ENCODE measurements around the gene SNTA1. TPM values are rescaled to one million over a fixed set of nuclear protein-coding genes. Genes with fewer than 3 reads are reported as not detected.

Gene SNTA1
- total RNA-seq, 1 donor from 2014 or later = 7.1 TPM

GRCh38 chr20:33407251-33407650 lies 36.3 kb downstream of the SNTA1 start:
- TF ChIP-seq, protein P1, sequence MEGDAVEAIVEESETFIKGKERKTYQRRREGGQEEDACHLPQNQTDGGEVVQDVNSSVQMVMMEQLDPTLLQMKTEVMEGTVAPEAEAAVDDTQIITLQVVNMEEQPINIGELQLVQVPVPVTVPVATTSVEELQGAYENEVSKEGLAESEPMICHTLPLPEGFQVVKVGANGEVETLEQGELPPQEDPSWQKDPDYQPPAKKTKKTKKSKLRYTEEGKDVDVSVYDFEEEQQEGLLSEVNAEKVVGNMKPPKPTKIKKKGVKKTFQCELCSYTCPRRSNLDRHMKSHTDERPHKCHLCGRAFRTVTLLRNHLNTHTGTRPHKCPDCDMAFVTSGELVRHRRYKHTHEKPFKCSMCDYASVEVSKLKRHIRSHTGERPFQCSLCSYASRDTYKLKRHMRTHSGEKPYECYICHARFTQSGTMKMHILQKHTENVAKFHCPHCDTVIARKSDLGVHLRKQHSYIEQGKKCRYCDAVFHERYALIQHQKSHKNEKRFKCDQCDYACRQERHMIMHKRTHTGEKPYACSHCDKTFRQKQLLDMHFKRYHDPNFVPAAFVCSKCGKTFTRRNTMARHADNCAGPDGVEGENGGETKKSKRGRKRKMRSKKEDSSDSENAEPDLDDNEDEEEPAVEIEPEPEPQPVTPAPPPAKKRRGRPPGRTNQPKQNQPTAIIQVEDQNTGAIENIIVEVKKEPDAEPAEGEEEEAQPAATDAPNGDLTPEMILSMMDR (IDR thresholded peaks at IDR 0.05; ENCODE audit: insufficient read depth, low read depth, low read length) = no peak
- TF ChIP-seq EZH2 (IDR thresholded peaks at IDR 0.05; ENCODE audit: insufficient read depth, low read length) = no peak
- DNase-seq (ENCODE audit: low read depth) = peak; percentile 25
- H3K36me3 ChIP-seq (ENCODE audit: insufficient read depth, low read length) = peaks cover 3% of the 10 kb centered on the region
- H3K27me3 ChIP-seq (ENCODE audit: insufficient read depth, low read length) = no peaks in the 10 kb centered on the region
- Mint-ChIP-seq H3K36me3 (ENCODE audit: low read depth, unreplicated experiment) (peaks cover 19% of the 10 kb centered on the region), H3K27ac (ENCODE audit: unreplicated experiment) (no peak overlapping the region), H3K27me3 (ENCODE audit: low read depth, unreplicated experiment) (no peaks in the 10 kb centered on the region), H3K4me3 (ENCODE audit: unreplicated experiment) (no peak overlapping the region), H3K9me3 (ENCODE audit: unreplicated experiment) (peaks cover 3% of the 10 kb centered on the region), H3K4me1 (ENCODE audit: low read depth, unreplicated experiment) (peaks cover 10% of the 10 kb centered on the region)
- peaks cover 3% of the 10 kb centered on the region for H3K9me3 ChIP-seq (ENCODE audit: insufficient read depth, low read depth, low read length)
- no peak overlapping the region for H3K4me3 ChIP-seq (ENCODE audit: insufficient read depth, low read depth, low read length)
- no peak overlapping the region for H3K4me2 ChIP-seq (ENCODE audit: low read length)
- H3K4me1 ChIP-seq (ENCODE audit: insufficient read depth, low read length) = no peaks in the 10 kb centered on the region
- H2AFZ ChIP-seq (ENCODE audit: low read depth, low read length) = no peak overlapping the region
- no peak overlapping the region for H3K9ac ChIP-seq (ENCODE audit: low read length)
- no peak overlapping the region for H3K27ac ChIP-seq (ENCODE audit: low read depth, low read length)
- no peak for FAIRE-seq
- peaks cover 3% of the 10 kb centered on the region for H3K79me2 ChIP-seq (ENCODE audit: insufficient read depth, low read length)
- no peaks in the 10 kb centered on the region for H4K20me1 ChIP-seq (ENCODE audit: insufficient read depth, low read length)

GRCh38 chr20:33404281-33404680 lies 39.3 kb downstream of the SNTA1 start:
- Mint-ChIP-seq H3K4me1 (ENCODE audit: low read depth, unreplicated experiment) (peaks cover 11% of the 10 kb centered on the region), H3K9me3 (ENCODE audit: unreplicated experiment) (peaks cover 3% of the 10 kb centered on the region), H3K27ac (ENCODE audit: unreplicated experiment) (no peak overlapping the region), H3K27me3 (ENCODE audit: low read depth, unreplicated experiment) (no peaks in the 10 kb centered on the region), H3K36me3 (ENCODE audit: low read depth, unreplicated experiment) (peaks cover 15% of the 10 kb centered on the region), H3K4me3 (ENCODE audit: unreplicated experiment) (no peak overlapping the region)
- no peak for DNase-seq (ENCODE audit: low read depth)
- no peak overlapping the region for H3K9ac ChIP-seq (ENCODE audit: low read length)
- H3K4me3 ChIP-seq (ENCODE audit: insufficient read depth, low read depth, low read length) = no peak overlapping the region
- H2AFZ ChIP-seq (ENCODE audit: low read depth, low read length) = no peak overlapping the region
- H3K27ac ChIP-seq (ENCODE audit: low read depth, low read length) = no peak overlapping the region
- H3K9me3 ChIP-seq (ENCODE audit: insufficient read depth, low read depth, low read length) = peaks cover 3% of the 10 kb centered on the region
- no peaks in the 10 kb centered on the region for H3K36me3 ChIP-seq (ENCODE audit: insufficient read depth, low read length)
- TF ChIP-seq, protein P1 (IDR thresholded peaks at IDR 0.05; ENCODE audit: insufficient read depth, low read depth, low read length) = no peak
- TF ChIP-seq EZH2 (IDR thresholded peaks at IDR 0.05; ENCODE audit: insufficient read depth, low read length) = no peak
- no peaks in the 10 kb centered on the region for H3K27me3 ChIP-seq (ENCODE audit: insufficient read depth, low read length)
- H3K4me1 ChIP-seq (ENCODE audit: insufficient read depth, low read length) = peaks cover 10% of the 10 kb centered on the region
- peaks cover 16% of the 10 kb centered on the region for H4K20me1 ChIP-seq (ENCODE audit: insufficient read depth, low read length)
- FAIRE-seq = no peak
- no peak overlapping the region for H3K4me2 ChIP-seq (ENCODE audit: low read length)
- peaks cover 28% of the 10 kb centered on the region for H3K79me2 ChIP-seq (ENCODE audit: insufficient read depth, low read length)

DNA sequence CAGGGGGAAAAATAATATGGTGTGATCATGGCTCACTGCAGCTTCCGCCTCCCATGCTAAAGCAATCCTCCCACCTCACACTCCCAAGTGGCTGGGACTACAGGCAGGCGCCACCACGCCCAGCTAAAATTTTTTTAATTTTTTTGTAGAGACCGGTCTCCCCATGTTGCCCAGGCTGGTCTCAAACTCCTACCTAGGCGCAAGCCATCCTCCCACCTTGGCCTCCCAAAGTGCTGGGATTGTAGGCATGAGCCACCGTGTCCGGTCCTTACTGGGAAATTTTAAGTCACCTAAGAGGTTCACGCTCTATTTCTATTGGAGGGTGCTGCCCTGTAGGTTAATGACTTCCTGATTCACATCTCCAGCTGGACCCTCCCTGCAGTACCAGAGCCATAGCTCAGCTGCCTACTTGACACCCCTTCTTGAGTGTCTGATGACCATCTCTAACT lies 41.6 kb downstream of the SNTA1 start:
- H3K9me3 ChIP-seq (ENCODE audit: insufficient read depth, low read depth, low read length) = no peaks in the 10 kb centered on the region
- no peaks in the 10 kb centered on the region for H3K27me3 ChIP-seq (ENCODE audit: insufficient read depth, low read length)
- DNase-seq (ENCODE audit: low read depth) (no peak), FAIRE-seq (no peak)
- H3K27ac Mint-ChIP-seq (ENCODE audit: unreplicated experiment) = peak overlapping the region; percentile 85
- H2AFZ ChIP-seq (ENCODE audit: low read depth, low read length) = peak overlapping the region; percentile 81
- no peaks in the 10 kb centered on the region for H3K27me3 Mint-ChIP-seq (ENCODE audit: low read depth, unreplicated experiment)
- H3K9ac ChIP-seq (ENCODE audit: low read length) = peak overlapping the region; percentile 89
- no peaks in the 10 kb centered on the region for H3K36me3 ChIP-seq (ENCODE audit: insufficient read depth, low read length)
- peaks cover 50% of the 10 kb centered on the region for H3K79me2 ChIP-seq (ENCODE audit: insufficient read depth, low read length)
- peaks cover 5% of the 10 kb centered on the region for H3K4me1 Mint-ChIP-seq (ENCODE audit: low read depth, unreplicated experiment)
- peak overlapping the region; percentile 84 for H3K4me3 ChIP-seq (ENCODE audit: insufficient read depth, low read depth, low read length)
- H3K4me3 Mint-ChIP-seq (ENCODE audit: unreplicated experiment) = peak overlapping the region; percentile 96
- no peaks in the 10 kb centered on the region for H3K9me3 Mint-ChIP-seq (ENCODE audit: unreplicated experiment)
- TF ChIP-seq EZH2 (IDR thresholded peaks at IDR 0.05; ENCODE audit: insufficient read depth, low read length) = no peak
- TF ChIP-seq, protein P1 (IDR thresholded peaks at IDR 0.05; ENCODE audit: insufficient read depth, low read depth, low read length) = no peak
- H3K36me3 Mint-ChIP-seq (ENCODE audit: low read depth, unreplicated experiment) = peaks cover 3% of the 10 kb centered on the region
- peaks cover 10% of the 10 kb centered on the region for H3K4me1 ChIP-seq (ENCODE audit: insufficient read depth, low read length)
- H4K20me1 ChIP-seq (ENCODE audit: insufficient read depth, low read length) = peaks cover 29% of the 10 kb centered on the region
- no peak overlapping the region for H3K27ac ChIP-seq (ENCODE audit: low read depth, low read length)
- H3K4me2 ChIP-seq (ENCODE audit: low read length) = peak overlapping the region; percentile 88

Measured in astrocyte (in vitro differentiated cells and primary cell).